HG02973 (cell line): ENCODE measurements around the gene GDNF.

Experiments used
- ATAC-seq: cut with Tn5 transposase; IDR thresholded peaks from one replicate; pipeline ENCODE4 v1.9.1; 2021; ENCODE audit warnings: moderate library complexity; ENCODE audit not compliant: unreplicated experiment

The GDNF gene

DNA sequence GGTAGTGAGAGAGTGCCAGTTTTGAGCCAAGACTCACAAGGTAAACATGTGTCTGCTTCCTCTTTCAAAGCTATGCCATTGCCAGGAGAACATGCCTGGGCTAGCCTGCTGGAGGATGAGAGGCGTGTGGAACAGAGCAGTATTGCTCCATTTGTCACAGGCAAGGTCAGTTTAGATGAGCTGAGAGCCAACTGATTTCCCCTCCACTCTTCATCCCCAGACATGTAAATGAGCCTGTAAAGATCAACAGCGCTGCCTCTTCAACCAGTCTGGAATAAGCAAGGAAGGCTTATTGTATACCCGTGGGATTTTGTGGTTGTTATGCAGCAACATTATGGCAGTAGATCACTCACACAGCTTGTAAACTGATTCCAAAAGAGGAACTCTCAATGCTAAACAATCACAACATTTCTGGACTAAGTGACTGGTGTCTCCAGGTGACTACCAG lies 8.2 kb upstream of the GDNF start:
- ATAC-seq, result no peak

DNA sequence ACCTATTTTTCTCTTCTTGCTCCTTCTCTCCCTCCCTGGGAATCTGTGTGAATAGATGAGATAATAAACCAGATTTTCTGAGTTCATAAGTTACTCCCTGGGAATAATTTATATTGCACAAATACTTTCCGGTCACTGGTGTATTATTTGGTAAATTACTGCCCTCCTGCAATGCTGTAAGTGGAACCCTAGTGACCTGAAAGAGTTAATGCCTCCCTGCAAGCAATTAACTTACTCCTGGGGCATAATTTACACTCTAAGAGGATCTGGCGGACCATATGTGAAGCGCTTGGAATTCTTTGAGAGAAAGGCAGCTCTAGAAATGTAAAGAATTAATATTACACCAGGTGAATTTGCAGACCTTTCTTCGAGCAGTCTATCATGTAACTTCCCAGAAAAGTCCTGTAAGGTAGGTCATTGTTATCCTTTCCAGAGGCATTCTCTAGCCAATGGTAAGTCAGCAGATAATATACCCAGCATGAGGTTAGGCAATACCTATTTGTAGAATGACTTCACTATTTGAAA lies 7.0 kb upstream of the GDNF start:
- no peak for ATAC-seq

- ATAC-seq, result no peak
These were observed 4.2 kb upstream of the GDNF start for GRCh38 chr5:37844009-37844408.

DNA sequence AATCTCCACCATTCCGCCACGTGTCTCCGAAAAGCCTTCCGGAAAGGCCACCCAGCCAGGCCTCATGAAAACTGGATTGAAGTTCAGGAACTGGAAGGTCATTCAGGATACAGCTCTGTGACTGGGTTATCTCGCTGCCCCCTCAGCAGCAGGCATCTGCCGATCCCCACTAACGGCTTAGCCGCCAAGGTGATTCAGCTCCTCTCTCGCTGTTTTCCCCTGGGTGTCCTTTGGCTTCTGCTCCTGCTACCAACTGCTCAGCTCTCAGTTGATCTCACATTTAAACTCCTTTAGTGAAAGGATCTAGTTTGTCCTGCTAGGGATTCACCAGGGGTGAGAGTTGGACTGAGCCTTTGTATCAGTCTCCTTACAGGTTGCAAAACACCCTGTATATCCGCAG lies 2.2 kb upstream of the GDNF start:
- ATAC-seq, result no peak

DNA sequence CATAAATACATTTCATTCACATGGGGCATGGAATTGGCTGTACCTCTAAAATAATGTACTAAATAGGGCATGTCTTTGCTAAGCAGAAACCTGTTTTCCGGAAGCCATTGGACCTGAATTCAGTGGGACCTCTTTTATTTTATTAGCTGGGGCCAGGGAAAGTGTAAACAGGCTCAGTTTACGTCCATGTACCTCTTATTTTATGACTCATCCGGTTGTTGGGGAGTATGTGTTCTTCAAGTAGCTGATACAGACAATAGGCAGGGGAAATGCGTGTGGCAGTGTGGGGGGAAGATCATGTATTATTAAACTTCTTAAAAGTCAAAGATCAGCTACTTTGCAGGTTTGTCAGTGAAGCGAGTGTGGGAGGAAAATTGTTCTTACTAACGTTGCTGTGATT lies 1.4 kb upstream of the GDNF start:
- ATAC-seq, result no peak

- ATAC-seq, result no peak
These were observed 503 bp upstream of the GDNF start for GRCh38 chr5:37840053-37841034.

GRCh38 chr5:37838933-37839341 lies 904 bp downstream of the GDNF start:
- no peak for ATAC-seq

DNA sequence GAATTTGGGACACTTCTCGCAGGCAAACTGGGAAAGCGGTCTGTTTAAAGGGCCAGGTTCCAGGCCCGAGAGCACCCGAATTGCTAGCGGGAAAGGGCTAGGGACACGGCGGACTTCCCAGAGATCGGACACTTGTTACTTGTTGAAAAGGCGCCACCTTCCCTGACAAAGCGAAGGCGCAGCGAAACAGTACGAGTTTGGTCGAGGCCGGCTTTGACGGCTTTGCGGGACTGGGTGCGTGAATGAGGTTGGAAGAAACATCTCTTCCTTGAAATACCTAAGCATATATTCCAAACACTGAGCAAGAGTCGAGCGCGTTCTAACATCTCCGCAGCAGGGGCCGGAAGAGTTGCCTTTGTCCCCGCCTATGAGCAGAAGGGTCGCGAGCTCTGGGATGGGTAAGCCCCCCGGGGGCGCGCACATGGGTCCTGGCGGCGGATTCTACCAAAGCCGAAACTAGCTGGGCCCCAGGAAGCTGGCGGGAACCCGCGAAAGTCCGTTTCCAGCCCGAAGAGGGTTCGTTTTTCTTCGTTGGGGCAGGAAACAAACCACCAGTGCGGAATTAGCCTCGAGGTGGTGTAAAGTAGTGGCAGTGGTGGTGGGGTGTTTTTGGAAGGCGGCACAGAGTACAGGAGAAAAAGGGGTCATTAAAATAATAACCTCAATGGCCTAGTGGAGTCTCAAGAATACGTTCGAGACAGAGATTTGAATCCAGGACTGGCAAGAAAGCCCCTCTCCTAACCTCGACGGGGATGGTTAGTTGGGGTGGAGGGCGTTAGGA lies 1.5 kb downstream of the GDNF start:
- no peak for ATAC-seq

GRCh38 chr5:37837414-37838032 lies 2.3 kb downstream of the GDNF start:
- no peak for ATAC-seq

DNA sequence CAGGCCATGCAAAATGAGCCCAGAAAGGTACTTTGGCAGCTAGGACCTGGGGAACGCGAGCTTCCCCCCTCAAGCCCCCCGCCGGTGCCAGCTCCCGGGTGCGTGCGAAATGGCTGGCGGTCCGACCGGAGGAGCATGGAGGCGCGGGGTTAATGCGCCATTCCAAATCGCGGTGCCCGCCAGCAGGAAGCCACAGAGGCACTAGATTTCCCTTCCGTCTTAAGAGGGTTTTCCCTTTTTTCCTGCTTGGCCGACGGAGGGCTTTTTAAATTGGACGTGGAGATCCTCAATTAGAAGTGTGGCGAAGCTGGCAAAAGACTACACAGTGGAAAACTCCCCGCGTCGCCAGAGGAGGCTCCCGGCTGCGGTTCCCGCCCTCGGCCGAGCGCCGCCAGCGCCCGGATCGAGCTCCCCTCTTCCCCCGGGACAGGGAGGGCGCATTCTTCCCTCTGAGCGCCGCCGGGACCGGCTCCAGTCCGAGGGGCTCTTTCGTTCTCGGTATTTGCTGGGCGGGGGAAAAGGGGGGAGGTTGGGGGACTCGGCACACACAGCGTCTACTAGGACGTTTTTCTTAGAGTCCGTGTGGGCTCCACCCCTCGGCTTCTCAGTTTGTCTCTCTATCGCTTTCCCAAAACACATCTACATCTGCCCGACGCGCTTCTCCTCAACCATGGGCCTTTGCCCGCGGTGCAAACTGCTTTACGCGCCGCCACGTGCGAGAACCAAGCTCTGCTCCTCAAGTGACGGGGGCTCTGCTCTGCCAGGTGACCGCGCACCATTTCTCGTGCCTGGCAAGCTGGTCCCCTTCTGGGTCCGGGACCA lies 3.0 kb downstream of the GDNF start:
- no peak for ATAC-seq

- ATAC-seq, result no peak
These were observed 3.6 kb downstream of the GDNF start for GRCh38 chr5:37836235-37836591.

GRCh38 chr5:37835380-37835973 lies 4.4 kb downstream of the GDNF start:
- no peak for ATAC-seq

- ATAC-seq, result no peak
These were observed 5.1 kb downstream of the GDNF start for GRCh38 chr5:37834542-37835379.

DNA sequence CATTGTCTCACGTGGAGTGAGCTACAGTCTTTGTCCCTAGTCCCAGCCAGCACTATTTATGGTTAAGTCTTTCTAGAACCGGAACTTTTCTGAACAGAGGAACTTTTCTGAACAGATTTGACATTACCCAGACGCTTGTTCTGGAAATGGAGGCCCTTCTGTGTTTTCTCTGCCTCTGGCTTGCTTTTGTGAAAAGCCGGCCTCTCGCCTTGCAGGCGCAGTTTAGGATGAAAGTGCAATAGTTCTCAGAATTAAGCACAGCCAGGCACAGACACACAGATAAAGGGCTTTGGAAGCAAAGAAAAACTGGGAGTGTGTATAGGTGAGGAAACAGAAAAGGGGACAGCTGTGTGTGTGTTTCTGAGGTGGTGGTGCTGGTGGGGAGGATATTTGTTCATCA lies 5.9 kb downstream of the GDNF start:
- ATAC-seq, result no peak

DNA sequence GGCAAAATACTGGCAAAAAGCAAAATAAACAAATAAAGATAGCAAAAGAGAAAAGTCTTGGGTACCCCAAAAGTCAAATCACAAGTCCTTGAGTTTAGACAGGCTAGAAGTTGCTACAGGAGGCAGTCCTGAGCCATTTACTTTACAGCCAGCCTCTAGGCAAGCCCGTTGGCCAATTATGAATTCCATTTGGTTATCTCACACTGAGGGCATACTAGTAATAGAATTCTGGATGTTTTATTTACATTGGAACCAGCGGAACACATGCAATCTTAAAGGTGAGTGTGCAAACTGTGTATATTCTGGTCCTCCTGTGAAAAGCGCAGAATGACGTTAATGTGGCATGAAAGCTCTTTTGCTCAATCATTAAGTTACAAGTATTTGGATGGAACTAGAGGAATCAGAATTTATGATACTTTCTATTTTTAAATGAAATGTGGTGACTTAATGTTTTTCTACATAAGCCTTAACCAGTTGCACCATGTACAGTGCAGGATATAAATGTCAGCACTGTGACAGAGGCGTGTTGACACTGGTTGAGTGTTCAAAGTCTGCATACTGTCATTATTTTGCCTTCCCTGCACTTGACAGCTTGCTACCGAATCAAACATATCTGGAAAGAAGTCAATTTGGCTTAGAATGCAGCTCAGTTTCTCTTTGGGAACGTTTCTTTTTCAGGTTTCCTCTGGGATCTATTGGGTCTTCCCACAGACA lies 7.9 kb downstream of the GDNF start:
- ATAC-seq, result no peak

- ATAC-seq, result no peak
These were observed 9.5 kb downstream of the GDNF start for GRCh38 chr5:37830348-37830747.

GRCh38 chr5:37825334-37825915 lies 14.4 kb downstream of the GDNF start:
- ATAC-seq, result no peak
